ENCODE measurements around the gene HOMER2.

HOMER2 gene

GRCh38 chr15:82930461-82930860 is 22.1 kb downstream of the HOMER2 start:
- DNase-seq (ENCODE audit: low read depth in 3 of 3): no peak

DNA sequence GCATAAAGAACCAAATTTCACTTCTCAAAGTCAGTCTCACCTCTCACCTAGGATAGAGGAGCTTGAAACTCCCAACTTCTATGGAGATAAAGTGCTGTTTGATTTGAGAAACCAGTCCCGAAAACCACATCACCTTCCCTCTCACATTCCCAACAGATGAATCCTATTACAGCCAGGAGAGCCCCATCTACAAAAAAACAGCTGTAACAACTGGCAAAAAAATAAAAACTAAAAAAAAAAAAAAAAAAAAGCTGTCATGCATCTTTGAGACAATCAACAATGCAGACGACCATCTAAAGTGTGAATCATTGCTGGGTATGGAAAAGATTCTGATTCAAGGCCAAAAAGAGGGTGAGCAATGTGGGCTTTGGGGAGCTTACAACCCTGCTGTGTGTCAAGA is 23.8 kb downstream of the HOMER2 start:
- DNase-seq (ENCODE audit: low read depth in 3 of 3): no peak

- DNase-seq (ENCODE audit: low read depth in 3 of 3): no peak
These were observed 28.8 kb downstream of the HOMER2 start for GRCh38 chr15:82923744-82924143.

DNA sequence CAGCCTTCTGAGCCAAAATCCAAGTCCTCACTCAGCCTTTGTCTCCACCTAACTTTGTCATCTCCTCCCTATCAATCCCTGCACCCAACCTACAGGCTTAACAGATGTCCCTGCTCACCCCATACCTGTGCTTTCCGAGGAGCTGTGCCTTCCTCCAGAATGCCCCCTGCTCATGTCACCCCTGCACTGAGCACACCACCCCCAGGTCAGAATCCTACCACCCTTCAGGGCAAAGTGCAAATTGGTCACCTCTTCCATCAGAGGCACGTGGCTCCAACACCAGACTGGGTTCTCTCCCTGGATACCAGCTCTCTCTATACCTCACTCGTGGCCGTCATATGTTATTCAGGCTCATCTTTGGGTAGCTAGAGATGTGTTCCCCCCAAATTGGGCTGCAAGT is 29.8 kb downstream of the HOMER2 start:
- DNase-seq (ENCODE audit: low read depth in 3 of 3): no peak

- no peak for DNase-seq (ENCODE audit: low read depth in 3 of 3)
These were observed 30.6 kb downstream of the HOMER2 start for GRCh38 chr15:82921939-82922338.

DNA sequence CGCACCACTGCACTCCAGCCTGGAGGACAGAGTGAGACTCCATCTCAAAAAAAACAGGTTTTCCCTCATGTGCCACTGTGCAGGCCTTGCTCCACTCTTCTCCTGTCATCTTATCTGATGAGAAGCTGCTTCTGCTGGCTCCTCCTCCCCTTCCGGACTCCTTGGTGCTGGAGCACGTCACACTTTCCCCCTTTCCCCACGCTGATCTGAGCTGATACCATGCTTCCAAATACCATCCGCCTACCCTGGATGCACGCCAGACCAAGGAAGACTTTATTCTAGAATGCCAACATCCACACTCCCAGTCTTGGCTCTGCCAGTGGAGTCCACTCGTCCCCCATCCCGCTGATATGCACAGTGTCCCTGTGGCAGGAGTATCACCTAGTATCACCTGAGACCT is 31.3 kb downstream of the HOMER2 start:
- no peak for DNase-seq (ENCODE audit: low read depth in 3 of 3)

DNA sequence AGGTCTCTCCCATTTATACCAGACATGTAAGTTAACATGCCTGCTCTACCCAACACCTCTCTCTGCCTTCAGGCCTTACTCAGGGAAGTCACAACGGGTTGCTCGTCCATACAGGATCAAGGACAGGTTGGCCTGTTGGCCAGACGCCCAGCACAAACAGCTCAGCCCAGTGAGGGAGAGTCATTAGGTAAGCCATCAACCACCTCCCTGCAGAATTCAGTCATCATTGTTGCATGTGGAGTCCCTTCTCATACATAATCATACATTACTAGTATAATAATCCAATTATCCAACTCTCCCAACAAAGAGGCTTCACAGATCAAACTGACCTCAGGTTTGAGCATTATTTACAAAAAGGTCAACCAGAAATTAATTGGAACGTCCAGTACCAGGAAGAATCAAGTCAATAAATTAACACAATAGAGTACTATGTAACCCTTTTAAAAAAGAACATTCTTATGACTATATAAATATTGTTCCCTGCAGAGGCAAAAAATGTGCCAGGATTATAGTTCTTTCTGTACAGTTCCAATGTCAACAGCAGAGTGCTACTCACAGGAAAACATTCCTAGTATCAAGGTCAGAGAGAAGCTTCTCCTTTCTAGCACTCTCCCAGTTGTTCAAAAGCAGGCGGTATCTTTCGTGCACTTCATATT is 33.2 kb downstream of the HOMER2 start:
- DNase-seq (ENCODE audit: low read depth in 3 of 3): no peak

- DNase-seq (ENCODE audit: low read depth in 3 of 3): no peak
These were observed 33.8 kb downstream of the HOMER2 start for GRCh38 chr15:82918607-82919230.

- no peak for DNase-seq (ENCODE audit: low read depth in 3 of 3)
These were observed 34.4 kb downstream of the HOMER2 start for GRCh38 chr15:82918162-82918561.

- DNase-seq (ENCODE audit: low read depth in 3 of 3): no peak
These were observed 35.3 kb downstream of the HOMER2 start for GRCh38 chr15:82917249-82917648.

DNA sequence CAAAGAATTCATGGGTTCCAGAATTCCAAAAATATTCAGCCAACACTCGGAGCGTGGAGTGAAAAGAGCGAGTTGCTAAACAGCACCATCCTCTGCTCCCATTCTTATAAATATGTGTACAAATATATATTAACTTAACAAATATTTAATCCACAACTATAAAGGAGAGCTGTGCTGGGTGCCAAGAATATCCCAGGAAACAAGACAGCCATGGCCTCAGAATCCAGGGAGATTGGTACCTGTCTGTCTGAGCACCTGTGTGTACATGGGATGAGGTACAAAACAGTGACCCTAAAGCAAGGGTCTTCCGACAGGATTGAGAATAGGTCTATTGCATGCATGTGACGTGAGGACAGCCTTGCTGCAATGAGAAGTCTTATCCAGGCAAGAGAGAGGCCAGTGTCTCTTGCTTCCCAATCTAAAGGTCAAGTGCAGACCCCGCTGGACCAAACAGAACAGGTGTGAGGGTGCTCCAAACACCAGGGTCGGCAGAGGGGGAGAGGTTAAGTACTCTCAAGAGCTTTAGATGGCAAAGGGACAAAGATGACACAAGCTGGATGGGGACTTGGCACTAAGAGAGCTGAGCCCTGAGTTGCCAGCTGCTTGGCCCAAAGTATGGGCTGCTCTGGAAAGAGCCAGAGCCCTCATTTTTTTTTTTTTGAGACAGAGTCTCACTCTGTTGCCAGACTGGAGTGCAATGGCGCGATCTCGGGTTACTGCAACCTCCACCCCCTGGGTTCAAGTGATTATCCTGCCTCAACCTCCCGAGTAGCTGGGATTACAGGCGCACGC is 36.2 kb downstream of the HOMER2 start:
- DNase-seq (ENCODE audit: low read depth in 3 of 3): no peak

DNA sequence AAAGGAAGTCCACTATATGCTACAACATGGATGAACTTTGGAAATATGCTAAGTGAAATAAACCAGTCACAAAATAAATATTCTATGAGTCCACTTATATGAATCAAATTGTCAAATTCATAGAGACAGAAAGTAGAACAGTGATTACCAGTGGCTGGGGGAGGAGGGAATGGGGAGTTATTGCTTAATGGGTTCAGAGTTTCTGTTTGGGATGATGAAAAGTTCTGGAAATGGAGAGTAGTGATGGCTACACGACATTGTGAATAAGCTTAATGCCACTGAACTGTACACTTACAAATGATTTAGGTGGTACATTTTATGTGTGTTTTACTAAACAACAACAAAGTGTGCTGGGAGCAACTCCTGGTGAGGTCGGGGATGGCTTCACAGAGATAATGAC is 38.1 kb downstream of the HOMER2 start:
- DNase-seq (ENCODE audit: low read depth in 3 of 3): no peak

DNA sequence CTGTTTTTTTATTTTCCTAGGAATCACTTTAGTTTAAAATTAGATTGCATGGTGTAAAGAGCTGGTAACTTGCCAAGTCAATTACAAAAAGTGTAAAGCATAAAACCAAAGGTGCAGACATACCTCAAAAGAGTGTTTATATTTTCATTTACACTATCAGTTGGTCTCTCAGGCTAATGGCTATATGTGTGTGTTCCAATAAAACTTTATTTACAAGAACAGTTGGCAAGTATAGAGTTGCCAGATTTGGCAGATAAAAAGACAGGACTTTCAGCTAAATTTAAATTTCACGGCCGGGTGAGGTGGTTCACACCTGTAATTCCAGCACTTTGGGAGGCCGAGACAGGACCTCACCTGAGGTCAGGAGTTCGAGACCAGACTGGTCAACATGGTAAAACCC is 41.1 kb downstream of the HOMER2 start:
- DNase-seq (ENCODE audit: low read depth in 3 of 3): no peak

DNA sequence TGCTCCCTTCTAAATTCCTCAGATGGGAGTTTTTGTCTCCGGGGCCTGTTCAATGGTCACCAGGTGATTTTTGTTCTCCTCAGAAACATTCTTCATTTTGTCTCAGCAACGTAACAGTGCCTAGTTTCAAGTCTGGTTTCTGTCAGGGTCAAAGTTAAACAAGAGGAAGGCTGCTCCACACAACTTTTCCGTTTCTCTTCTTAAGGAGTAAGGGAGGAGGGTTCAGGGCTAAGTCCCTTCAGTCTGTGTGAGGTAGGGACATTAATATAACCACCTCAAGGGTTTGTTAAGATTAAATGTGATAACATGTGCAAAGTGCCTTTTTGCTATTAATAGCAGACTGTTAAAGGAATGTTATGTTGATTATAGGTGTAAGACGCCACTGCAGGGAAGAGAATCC is 41.8 kb downstream of the HOMER2 start:
- no peak for DNase-seq (ENCODE audit: low read depth in 3 of 3)

DNA sequence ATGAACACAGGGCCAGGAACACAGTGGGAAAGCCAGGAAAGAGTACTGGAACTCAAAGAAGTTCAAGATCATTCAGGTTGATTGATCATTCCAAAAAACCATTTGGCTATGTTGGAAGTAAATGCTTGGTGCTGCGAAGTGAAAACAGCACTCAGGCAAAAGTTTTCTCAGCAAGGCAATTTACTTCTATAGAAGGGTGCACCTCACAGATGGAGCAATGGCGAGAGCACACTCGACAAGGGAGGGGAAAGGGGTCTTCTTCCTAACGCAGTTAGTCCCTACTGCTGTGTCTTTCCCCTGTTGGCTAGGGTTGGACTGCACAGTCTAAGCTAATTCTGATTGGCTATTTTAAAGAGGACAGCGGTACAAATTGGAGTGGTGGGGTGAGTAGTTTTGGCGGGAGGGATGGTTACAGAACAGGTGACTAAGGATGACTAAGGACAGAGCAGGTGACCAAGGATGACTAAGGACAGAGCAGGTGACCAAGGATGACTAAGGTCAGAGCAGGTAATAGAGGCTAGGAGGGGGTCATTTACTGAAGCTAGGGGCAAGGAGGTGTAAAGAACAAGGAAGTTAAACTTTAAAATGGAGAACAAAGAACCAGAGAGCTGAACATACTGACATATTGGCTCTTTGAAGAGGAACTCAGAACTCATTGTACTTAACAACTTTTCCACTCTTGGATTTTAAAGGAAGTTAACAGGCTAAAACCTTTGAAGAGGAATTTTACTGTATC is 43.3 kb downstream of the HOMER2 start:
- DNase-seq (ENCODE audit: low read depth in 3 of 3): no peak

DNA sequence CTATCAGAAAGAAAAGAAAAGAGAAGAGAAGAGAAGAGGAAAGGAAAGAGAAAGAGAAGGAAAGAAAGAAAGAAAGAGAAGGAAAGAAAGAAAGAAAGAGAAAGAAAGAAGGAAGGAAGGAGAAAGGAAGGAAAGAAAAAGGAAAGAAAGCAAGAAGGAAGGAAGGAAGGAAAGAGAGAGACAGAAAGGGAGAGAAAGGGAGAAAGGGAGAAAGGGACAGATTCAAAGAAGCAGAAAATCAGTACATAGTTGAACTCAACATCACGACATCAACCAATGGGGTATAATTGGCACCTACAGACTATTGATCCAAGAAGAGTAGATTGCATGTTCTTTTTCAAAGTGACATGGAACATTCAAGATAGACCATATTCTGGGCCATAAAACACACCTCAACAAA is 45.2 kb downstream of the HOMER2 start:
- no peak for DNase-seq (ENCODE audit: low read depth in 3 of 3)

- no peak for DNase-seq (ENCODE audit: low read depth in 3 of 3)
These were observed 47.9 kb downstream of the HOMER2 start for GRCh38 chr15:82904574-82904973.

GRCh38 chr15:82903511-82903910 is 49.0 kb downstream of the HOMER2 start:
- no peak for DNase-seq (ENCODE audit: low read depth in 3 of 3)

DNA sequence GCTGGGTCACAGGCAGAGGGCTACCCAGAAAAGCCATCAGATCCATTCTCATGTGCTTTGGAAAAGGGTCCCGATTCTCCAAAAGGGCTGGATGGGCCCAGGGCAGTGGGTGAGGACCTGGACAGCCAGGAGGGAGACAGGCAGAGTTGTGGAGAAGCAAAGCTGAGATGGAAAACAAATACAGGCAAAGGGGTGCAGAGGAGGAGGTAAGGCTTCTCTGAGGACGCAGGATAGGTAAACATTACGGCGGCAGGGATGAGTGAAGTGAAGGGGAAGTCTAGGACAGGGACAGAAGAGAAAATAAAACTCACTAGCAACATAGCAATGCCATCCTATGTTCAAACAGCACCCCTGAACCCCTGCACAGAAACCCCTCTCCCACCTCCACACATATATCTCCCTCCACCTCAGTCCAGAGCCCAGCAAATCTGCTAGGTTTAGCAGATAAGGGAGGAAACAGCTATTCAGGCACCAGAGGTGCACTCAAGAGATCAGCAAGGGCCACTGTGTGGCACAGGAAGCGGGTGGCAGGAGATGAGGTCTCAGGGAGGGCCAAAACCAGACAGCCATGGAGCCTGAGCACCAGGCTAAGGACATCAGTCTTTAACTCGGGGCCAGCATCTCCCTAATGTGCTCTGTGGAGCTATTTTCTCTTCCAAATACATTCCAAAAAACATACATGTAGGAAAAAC is 51.3 kb downstream of the HOMER2 start:
- no peak for DNase-seq (ENCODE audit: low read depth in 3 of 3)

- no peak for DNase-seq (ENCODE audit: low read depth in 3 of 3)
These were observed 51.9 kb downstream of the HOMER2 start for GRCh38 chr15:82900511-82901060.

GRCh38 chr15:82898961-82899360 is 53.6 kb downstream of the HOMER2 start:
- no peak for DNase-seq (ENCODE audit: low read depth in 3 of 3)

Measured in stimulated activated CD4-positive, alpha-beta T cell treated with anti-CD3 and anti-CD28 coated beads, TNF-alpha, amount 100 ng/mL, for 24 hours (primary cell).